ENCODE results near the gene SYDE2. TPM values are rescaled to one million over a fixed set of nuclear protein-coding genes. Genes with fewer than 3 reads are reported as not detected.

SYDE2 gene
- total and polyA plus RNA-seq, 2 donors (not counting 1 experiment from before 2014, with no cell fraction given) = 3.6 to 7.4 TPM

GRCh38 chr1:85230305-85230977 is 29.6 kb upstream of the SYDE2 start:
- Histone ChIP-seq H3K4me3 (replicated peaks in 1 of 4; ENCODE audit: control extremely low read depth in 1 of 4, insufficient read depth in 1 of 4, low read depth in 3 of 4, low read length in 4 of 4) (no peak overlapping the region), H3K9ac (ENCODE audit: insufficient read depth, low read length) (no peak overlapping the region), H4K20me1 (ENCODE audit: control insufficient read depth, extremely low read depth, insufficient read depth, low read length) (no peaks in the 10 kb centered on the region), H3K9me3 (ENCODE audit: control insufficient read depth, insufficient read depth, low read depth, low read length) (no peaks in the 10 kb centered on the region), H3K27me3 (ENCODE audit: control insufficient read depth, insufficient read depth, low read length) (no peaks in the 10 kb centered on the region), H3K27ac (ENCODE audit: insufficient read depth, low read length) (no peak overlapping the region), H3K79me2 (ENCODE audit: control insufficient read depth, insufficient read depth, low read length) (no peaks in the 10 kb centered on the region), H3K36me3 (ENCODE audit: control insufficient read depth, insufficient read depth, low read length) (no peaks in the 10 kb centered on the region), H3K4me2 (ENCODE audit: extremely low read depth, insufficient read depth, low read length) (no peak overlapping the region), H2AFZ (ENCODE audit: low read length) (no peak overlapping the region), H3K4me1 (ENCODE audit: control insufficient read depth, extremely low read depth, insufficient read depth, low read length) (no peaks in the 10 kb centered on the region)
- no peak for DNase-seq (ENCODE audit: low read depth in 2 of 2)
- no peak for TF ChIP-seq EZH2 (IDR thresholded peaks at IDR 0.05; ENCODE audit: low read length, missing control alignments)
- TF ChIP-seq, protein P1, sequence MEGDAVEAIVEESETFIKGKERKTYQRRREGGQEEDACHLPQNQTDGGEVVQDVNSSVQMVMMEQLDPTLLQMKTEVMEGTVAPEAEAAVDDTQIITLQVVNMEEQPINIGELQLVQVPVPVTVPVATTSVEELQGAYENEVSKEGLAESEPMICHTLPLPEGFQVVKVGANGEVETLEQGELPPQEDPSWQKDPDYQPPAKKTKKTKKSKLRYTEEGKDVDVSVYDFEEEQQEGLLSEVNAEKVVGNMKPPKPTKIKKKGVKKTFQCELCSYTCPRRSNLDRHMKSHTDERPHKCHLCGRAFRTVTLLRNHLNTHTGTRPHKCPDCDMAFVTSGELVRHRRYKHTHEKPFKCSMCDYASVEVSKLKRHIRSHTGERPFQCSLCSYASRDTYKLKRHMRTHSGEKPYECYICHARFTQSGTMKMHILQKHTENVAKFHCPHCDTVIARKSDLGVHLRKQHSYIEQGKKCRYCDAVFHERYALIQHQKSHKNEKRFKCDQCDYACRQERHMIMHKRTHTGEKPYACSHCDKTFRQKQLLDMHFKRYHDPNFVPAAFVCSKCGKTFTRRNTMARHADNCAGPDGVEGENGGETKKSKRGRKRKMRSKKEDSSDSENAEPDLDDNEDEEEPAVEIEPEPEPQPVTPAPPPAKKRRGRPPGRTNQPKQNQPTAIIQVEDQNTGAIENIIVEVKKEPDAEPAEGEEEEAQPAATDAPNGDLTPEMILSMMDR (conservative IDR thresholded peaks at IDR 0.05 in 1 of 2, IDR thresholded peaks at IDR 0.05 in 1 of 2; ENCODE audit: low read depth in 1 of 2, low read length in 2 of 2) = peak; percentile 29 to 36

DNA sequence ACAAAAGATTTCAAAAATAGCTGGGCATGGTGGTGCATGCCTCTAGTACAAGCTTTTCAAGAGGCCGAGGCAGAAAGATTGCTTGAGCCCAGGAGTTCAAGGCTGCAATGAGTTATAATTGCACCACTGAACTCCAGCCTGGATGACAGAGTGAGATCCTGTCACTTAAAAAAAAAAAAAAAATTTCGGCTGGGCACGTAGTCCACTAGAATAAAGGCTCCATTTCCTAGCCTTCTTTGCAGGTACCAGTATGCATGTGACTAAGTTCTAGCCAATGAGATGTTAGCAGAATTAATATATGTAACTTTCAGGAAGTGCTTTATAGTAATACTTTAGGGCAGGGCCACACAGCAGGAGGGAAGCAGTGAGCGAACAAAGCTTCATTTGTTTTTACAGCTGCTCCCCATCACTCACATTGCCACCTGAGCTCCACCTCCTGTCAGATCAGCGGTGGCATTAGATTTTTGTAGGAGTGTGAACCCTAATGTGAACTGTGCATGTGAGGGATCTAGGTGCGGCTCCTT is 28.8 kb upstream of the SYDE2 start:
- H3K36me3 ChIP-seq (ENCODE audit: control insufficient read depth, insufficient read depth, low read length) = no peaks in the 10 kb centered on the region
- no peak for DNase-seq (ENCODE audit: low read depth in 2 of 2)
- no peaks in the 10 kb centered on the region for H3K9me3 ChIP-seq (ENCODE audit: control insufficient read depth, insufficient read depth, low read depth, low read length)
- no peak overlapping the region for H3K9ac ChIP-seq (ENCODE audit: insufficient read depth, low read length)
- no peaks in the 10 kb centered on the region for H3K4me1 ChIP-seq (ENCODE audit: control insufficient read depth, extremely low read depth, insufficient read depth, low read length)
- no peaks in the 10 kb centered on the region for H4K20me1 ChIP-seq (ENCODE audit: control insufficient read depth, extremely low read depth, insufficient read depth, low read length)
- H3K27me3 ChIP-seq (ENCODE audit: control insufficient read depth, insufficient read depth, low read length) = no peaks in the 10 kb centered on the region
- TF ChIP-seq, protein P1 (conservative IDR thresholded peaks at IDR 0.05 in 1 of 2, IDR thresholded peaks at IDR 0.05 in 1 of 2; ENCODE audit: low read depth in 1 of 2, low read length in 2 of 2) = no peak
- no peak for TF ChIP-seq EZH2 (IDR thresholded peaks at IDR 0.05; ENCODE audit: low read length, missing control alignments)
- no peak overlapping the region for H3K27ac ChIP-seq (ENCODE audit: insufficient read depth, low read length)
- H3K4me3 ChIP-seq (replicated peaks in 1 of 4; ENCODE audit: control extremely low read depth in 1 of 4, insufficient read depth in 1 of 4, low read depth in 3 of 4, low read length in 4 of 4) = no peak overlapping the region
- no peak overlapping the region for H2AFZ ChIP-seq (ENCODE audit: low read length)
- no peaks in the 10 kb centered on the region for H3K79me2 ChIP-seq (ENCODE audit: control insufficient read depth, insufficient read depth, low read length)
- H3K4me2 ChIP-seq (ENCODE audit: extremely low read depth, insufficient read depth, low read length) = no peak overlapping the region

DNA sequence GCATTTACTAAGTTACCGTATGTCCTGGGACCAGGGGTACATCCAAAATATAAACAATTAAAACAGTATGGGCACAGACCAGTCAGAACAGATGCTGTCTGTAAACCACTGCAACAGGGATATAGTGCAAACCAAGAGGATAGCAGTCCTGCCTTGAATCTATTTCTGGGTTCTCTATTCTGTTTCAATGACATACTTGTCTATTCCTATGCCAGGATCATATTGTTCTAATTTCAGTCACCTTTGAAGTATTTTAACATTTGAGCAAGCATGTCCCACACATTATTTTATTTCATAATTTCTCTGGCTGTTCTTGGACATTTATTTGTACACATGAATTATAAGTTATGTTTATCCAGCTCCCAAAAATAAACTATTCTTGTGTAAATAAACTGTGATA is 28.2 kb upstream of the SYDE2 start:
- H3K27ac ChIP-seq (ENCODE audit: insufficient read depth, low read length) = no peak overlapping the region
- H2AFZ ChIP-seq (ENCODE audit: low read length) = no peak overlapping the region
- H3K27me3 ChIP-seq (ENCODE audit: control insufficient read depth, insufficient read depth, low read length) = no peaks in the 10 kb centered on the region
- H3K4me3 ChIP-seq (replicated peaks in 1 of 4; ENCODE audit: control extremely low read depth in 1 of 4, insufficient read depth in 1 of 4, low read depth in 3 of 4, low read length in 4 of 4) = no peak overlapping the region
- no peak overlapping the region for H3K9ac ChIP-seq (ENCODE audit: insufficient read depth, low read length)
- no peaks in the 10 kb centered on the region for H3K9me3 ChIP-seq (ENCODE audit: control insufficient read depth, insufficient read depth, low read depth, low read length)
- no peaks in the 10 kb centered on the region for H3K36me3 ChIP-seq (ENCODE audit: control insufficient read depth, insufficient read depth, low read length)
- no peaks in the 10 kb centered on the region for H4K20me1 ChIP-seq (ENCODE audit: control insufficient read depth, extremely low read depth, insufficient read depth, low read length)
- H3K4me2 ChIP-seq (ENCODE audit: extremely low read depth, insufficient read depth, low read length) = no peak overlapping the region
- TF ChIP-seq, protein P1 (conservative IDR thresholded peaks at IDR 0.05 in 1 of 2, IDR thresholded peaks at IDR 0.05 in 1 of 2; ENCODE audit: low read depth in 1 of 2, low read length in 2 of 2) = no peak
- TF ChIP-seq EZH2 (IDR thresholded peaks at IDR 0.05; ENCODE audit: low read length, missing control alignments) = no peak
- no peaks in the 10 kb centered on the region for H3K4me1 ChIP-seq (ENCODE audit: control insufficient read depth, extremely low read depth, insufficient read depth, low read length)
- H3K79me2 ChIP-seq (ENCODE audit: control insufficient read depth, insufficient read depth, low read length) = no peaks in the 10 kb centered on the region
- no peak for DNase-seq (ENCODE audit: low read depth in 2 of 2)

Data from fibroblast of lung (primary cell).